ENCODE measurements around the gene KIF9. TPM values are rescaled to one million over a fixed set of nuclear protein-coding genes. Genes with fewer than 3 reads are reported as not detected.

Gene KIF9
- total and polyA plus RNA-seq, 4 donors: 11.5 to 27.3 (median 25.4) TPM

Small RNA genes lying within 50 kb of the gene (small RNA-seq; reads per million reads assigned to genes)
- 0.28 reads per million, percentile 24 among the genes with 10 or more reads in this experiment for gene SNORD13P3 (ENCODE audit: low replicate concordance)

Other genes with a start within 250 kb of the KIF9 start
- 10 to 100 TPM; 55.8 to 72.0 TPM for gene SETD2, start 118.7 kb downstream of the KIF9 start, total RNA-seq
- 10 to 100 TPM; 39.9 to 46.1 TPM for gene SETD2, start 118.7 kb downstream of the KIF9 start, polyA plus RNA-seq (ENCODE audit: insufficient read length in 2 of 2)
- gene KLHL18, start 145 bp upstream of the KIF9 start, total RNA-seq: 10 to 100 TPM; 17.5 to 21.2 TPM
- gene KLHL18, start 145 bp upstream of the KIF9 start, polyA plus RNA-seq (ENCODE audit: insufficient read length in 2 of 2): 10 to 100 TPM; 28.6 to 29.0 TPM
- gene PTPN23, start 98.2 kb upstream of the KIF9 start, total RNA-seq: 10 to 100 TPM; 13.8 to 19.1 TPM
- 10 to 100 TPM; 41.9 to 46.7 TPM for gene PTPN23, start 98.2 kb upstream of the KIF9 start, polyA plus RNA-seq (ENCODE audit: insufficient read length in 2 of 2)
- 10 to 100 TPM; 63.9 to 89.7 TPM for gene SCAP, start 193.1 kb upstream of the KIF9 start, total RNA-seq
- gene SCAP, start 193.1 kb upstream of the KIF9 start, polyA plus RNA-seq (ENCODE audit: insufficient read length in 2 of 2): 10 to 100 TPM; 97.1 to 99.5 TPM
- gene ELP6, start 230.9 kb upstream of the KIF9 start, total RNA-seq: 10 to 100 TPM; 32.9 to 61.9 TPM
- 10 to 100 TPM; 42.4 to 61.1 TPM for gene ELP6, start 230.9 kb upstream of the KIF9 start, polyA plus RNA-seq (ENCODE audit: insufficient read length in 2 of 2)